Smooth muscle cell (in vitro differentiated cells): ENCODE measurements around the gene KLHL6. TPM values are rescaled to one million over a fixed set of nuclear protein-coding genes. Genes with fewer than 3 reads are reported as not detected.
"Not testable (repeated sequence)": the region's sequence is repeated elsewhere in the genome, so short reads cannot be mapped to it uniquely, and the experiment has no call there.

Experiments used
- DNase-seq: peaks from one replicate; lab custom pipeline; 2025; ENCODE audit not compliant: unreplicated experiment; lab: John Stamatoyannopoulos, UW
- H2AFZ ChIP-seq: fragments of 200-600 bp; sonication (generic); 2 replicates; pipeline ENCODE4 v1.6.0; 2016; ENCODE audit warnings: antibody characterized with exemption, low read depth, mild to moderate bottlenecking
- H3F3A ChIP-seq: fragments of 200-600 bp; sonication (generic); 2 replicates; pipeline ENCODE4 v1.6.0; 2017; ENCODE audit warnings: antibody characterized with exemption, low read depth
- H3K27ac ChIP-seq: fragments of 200-600 bp; sonication (generic); 2 replicates; pipeline ENCODE4 v1.5.1; 2016; ENCODE audit warnings: low read depth, mild to moderate bottlenecking
- H3K27me3 ChIP-seq: fragments of 200-600 bp; sonication (generic); 2 replicates; pipeline ENCODE4 v1.6.1; 2016; ENCODE audit warnings: low read depth, mild to moderate bottlenecking
- H3K36me3 ChIP-seq: fragments of 200-600 bp; sonication (generic); 2 replicates; pipeline ENCODE4 v1.5.1; 2016; ENCODE audit warnings: low read depth
- H3K4me1 ChIP-seq: fragments of 200-600 bp; sonication (generic); 2 replicates; pipeline ENCODE4 v1.5.1; 2016; ENCODE audit warnings: low read depth
- H3K4me2 ChIP-seq: fragments of 200-600 bp; sonication (generic); 2 replicates; pipeline ENCODE4 v1.6.0; 2016; ENCODE audit warnings: mild to moderate bottlenecking
- H3K4me3 ChIP-seq: fragments of 200-600 bp; sonication (generic); 2 replicates; pipeline ENCODE4 v1.5.1; 2016; ENCODE audit warnings: mild to moderate bottlenecking
- H3K79me2 ChIP-seq: fragments of 200-600 bp; sonication (generic); 2 replicates; pipeline ENCODE4 v1.6.0; 2016; ENCODE audit warnings: low read depth, mild to moderate bottlenecking
- H3K9ac ChIP-seq: fragments of 200-600 bp; sonication (generic); 2 replicates; pipeline ENCODE4 v1.6.0; 2016; ENCODE audit warnings: low read depth
- H3K9me3 ChIP-seq: fragments of 200-600 bp; sonication (generic); replicated peaks from 2 replicates; pipeline ENCODE4 v1.5.1; 2016; ENCODE audit warnings: low read depth
- H4K20me1 ChIP-seq: fragments of 200-600 bp; sonication (generic); 2 replicates; pipeline ENCODE4 v1.6.0; 2016; ENCODE audit warnings: low read depth
- WGBS: methylation state at CpG from one replicate; pipeline ENCODE4 v1.1.7; 2016; ENCODE audit warnings: low lambda C conversion rate; 5-methylcytosine and 5-hydroxymethylcytosine counted together
- polyA plus RNA-seq: library from polyadenylated mRNA; unstranded; fragments of >200 nt; fragmentation: Nextera tagmentation; extraction: Ambion mirVana; gene quantifications from 2 replicates; pipeline ENCODE4 v1.2.1, GENCODE V29; 2016
- total RNA-seq: library from RNA; depleted of rRNA; stranded (reverse); fragments of >200 nt; gene quantifications from 2 replicates; pipeline ENCODE4 v1.2.3, GENCODE V29; 2014
- TF ChIP-seq, protein P1 (sequence below): fragments of 200-600 bp; sonication (generic); IDR thresholded peaks from 2 replicates; pipeline ENCODE4 v1.5.1; 2017; ENCODE audit warnings: borderline replicate concordance, mild to moderate bottlenecking, antibody characterized with exemption; ENCODE audit not compliant: insufficient read depth, poor library complexity, severe bottlenecking

Gene KLHL6
- total and polyA plus RNA-seq, 2 experiments from 2014 or later = 0.22 TPM; not detected in 1

DNA sequence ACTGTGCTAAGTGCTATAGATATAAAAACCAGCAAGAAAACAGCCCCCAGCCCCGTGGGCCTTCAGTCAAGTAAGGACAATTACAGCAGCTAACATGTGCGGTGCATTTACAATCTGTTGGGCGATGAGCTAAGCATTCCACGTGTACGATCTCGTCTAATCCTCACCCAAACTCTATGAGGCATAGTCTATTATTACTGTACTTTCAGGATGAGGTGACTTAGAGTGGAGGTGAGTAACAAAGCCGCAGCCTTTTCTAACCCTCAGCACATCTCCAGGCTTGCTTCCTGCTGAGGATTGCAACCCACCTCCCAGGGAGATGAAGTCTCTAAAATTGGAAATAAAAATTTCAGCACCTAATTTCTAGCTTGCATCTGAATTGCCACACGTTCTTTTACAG, 73.9 kb downstream of the KLHL6 start:
- no peak overlapping the region for H3K4me2 ChIP-seq
- no peak for DNase-seq
- peak overlapping the region; percentile 22 for H3K27ac ChIP-seq
- no peaks in the 10 kb centered on the region for H3K36me3 ChIP-seq
- no peak overlapping the region for H3K9ac ChIP-seq
- 70% methylated on average over 8 of the region's 8 CpGs for WGBS
- no peaks in the 10 kb centered on the region for H3F3A ChIP-seq
- H3K4me1 ChIP-seq = peaks cover 12% of the 10 kb centered on the region
- TF ChIP-seq, protein P1, sequence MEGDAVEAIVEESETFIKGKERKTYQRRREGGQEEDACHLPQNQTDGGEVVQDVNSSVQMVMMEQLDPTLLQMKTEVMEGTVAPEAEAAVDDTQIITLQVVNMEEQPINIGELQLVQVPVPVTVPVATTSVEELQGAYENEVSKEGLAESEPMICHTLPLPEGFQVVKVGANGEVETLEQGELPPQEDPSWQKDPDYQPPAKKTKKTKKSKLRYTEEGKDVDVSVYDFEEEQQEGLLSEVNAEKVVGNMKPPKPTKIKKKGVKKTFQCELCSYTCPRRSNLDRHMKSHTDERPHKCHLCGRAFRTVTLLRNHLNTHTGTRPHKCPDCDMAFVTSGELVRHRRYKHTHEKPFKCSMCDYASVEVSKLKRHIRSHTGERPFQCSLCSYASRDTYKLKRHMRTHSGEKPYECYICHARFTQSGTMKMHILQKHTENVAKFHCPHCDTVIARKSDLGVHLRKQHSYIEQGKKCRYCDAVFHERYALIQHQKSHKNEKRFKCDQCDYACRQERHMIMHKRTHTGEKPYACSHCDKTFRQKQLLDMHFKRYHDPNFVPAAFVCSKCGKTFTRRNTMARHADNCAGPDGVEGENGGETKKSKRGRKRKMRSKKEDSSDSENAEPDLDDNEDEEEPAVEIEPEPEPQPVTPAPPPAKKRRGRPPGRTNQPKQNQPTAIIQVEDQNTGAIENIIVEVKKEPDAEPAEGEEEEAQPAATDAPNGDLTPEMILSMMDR = no peak
- H3K9me3 ChIP-seq = no peaks in the 10 kb centered on the region
- no peaks in the 10 kb centered on the region for H3K27me3 ChIP-seq
- no peaks in the 10 kb centered on the region for H4K20me1 ChIP-seq
- H3K4me3 ChIP-seq = no peak overlapping the region
- H2AFZ ChIP-seq = no peak overlapping the region
- H3K79me2 ChIP-seq = no peaks in the 10 kb centered on the region

DNA sequence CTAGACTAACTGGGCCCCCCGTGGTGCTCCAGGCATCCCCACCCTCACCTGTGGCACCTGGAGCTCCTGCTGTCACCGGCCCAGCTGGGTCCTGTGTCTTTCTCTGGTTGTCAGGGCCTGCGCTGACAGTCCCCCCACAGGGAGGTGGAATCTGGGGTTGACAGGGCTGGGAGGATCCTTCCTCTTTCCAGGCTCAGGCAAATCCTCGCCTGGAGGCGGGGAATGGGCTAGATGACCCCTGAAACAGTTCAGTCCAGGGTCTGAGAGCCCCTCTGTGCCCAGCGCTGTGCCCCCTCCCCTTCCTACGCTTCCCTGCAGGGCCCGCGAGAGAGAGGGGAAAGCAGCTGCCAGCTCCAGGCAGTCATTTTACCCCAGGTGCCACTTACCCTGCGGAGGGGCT, 77.0 kb downstream of the KLHL6 start:
- Histone ChIP-seq H3K27me3 (no peaks in the 10 kb centered on the region), H3F3A (no peaks in the 10 kb centered on the region), H3K36me3 (no peaks in the 10 kb centered on the region), H3K79me2 (no peaks in the 10 kb centered on the region), H3K9ac (no peak overlapping the region), H3K4me2 (no peak overlapping the region), H3K27ac (no peak overlapping the region), H3K4me1 (peaks cover 9% of the 10 kb centered on the region), H3K4me3 (no peak overlapping the region), H4K20me1 (no peaks in the 10 kb centered on the region), H2AFZ (no peak overlapping the region), H3K9me3 (no peaks in the 10 kb centered on the region)
- WGBS = 93% methylated on average over 10 of the region's 10 CpGs
- no peak for DNase-seq
- TF ChIP-seq, protein P1 = no peak

DNA sequence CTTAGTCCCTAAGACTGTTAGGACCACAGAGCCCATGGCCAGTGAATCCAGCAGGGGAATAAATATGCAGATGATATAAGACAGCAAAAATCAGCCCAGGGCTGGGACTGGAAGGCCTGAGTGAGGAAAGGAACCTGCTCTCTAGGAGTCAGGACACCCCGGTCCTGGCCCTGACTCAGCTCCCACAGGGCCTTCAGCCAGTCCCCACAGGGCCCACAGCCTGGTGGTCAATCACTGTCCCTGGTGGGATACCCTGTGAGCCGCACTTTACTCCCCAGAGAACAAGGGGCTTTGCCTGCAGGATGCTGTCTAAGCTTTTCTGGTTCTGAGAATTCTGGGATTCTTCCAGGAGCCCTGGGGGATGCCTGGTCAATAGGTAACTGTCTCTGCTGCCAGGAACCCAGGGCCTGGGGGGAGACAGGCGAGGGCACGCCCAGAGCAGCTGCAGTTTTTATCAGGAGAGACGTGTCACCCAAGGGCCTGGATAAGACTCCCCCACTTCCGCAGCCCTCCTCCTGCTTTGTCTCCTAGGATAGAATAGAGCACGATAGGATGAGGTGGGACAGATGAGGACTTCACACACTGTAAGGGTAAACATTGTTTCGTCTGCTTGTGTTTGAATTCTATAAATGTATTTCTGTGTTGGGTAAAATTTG, 77.6 kb downstream of the KLHL6 start:
- no peaks in the 10 kb centered on the region for H3K27me3 ChIP-seq
- H3K9me3 ChIP-seq = no peaks in the 10 kb centered on the region
- no peak for DNase-seq
- H3K27ac ChIP-seq = no peak overlapping the region
- no peak overlapping the region for H2AFZ ChIP-seq
- H3K4me2 ChIP-seq = no peak overlapping the region
- no peaks in the 10 kb centered on the region for H4K20me1 ChIP-seq
- H3F3A ChIP-seq = no peaks in the 10 kb centered on the region
- H3K4me3 ChIP-seq = no peak overlapping the region
- TF ChIP-seq, protein P1 = no peak
- H3K36me3 ChIP-seq = no peaks in the 10 kb centered on the region
- peaks cover 9% of the 10 kb centered on the region for H3K4me1 ChIP-seq
- no peaks in the 10 kb centered on the region for H3K79me2 ChIP-seq
- 84% methylated on average over 8 of the region's 8 CpGs for WGBS
- H3K9ac ChIP-seq = no peak overlapping the region

DNA sequence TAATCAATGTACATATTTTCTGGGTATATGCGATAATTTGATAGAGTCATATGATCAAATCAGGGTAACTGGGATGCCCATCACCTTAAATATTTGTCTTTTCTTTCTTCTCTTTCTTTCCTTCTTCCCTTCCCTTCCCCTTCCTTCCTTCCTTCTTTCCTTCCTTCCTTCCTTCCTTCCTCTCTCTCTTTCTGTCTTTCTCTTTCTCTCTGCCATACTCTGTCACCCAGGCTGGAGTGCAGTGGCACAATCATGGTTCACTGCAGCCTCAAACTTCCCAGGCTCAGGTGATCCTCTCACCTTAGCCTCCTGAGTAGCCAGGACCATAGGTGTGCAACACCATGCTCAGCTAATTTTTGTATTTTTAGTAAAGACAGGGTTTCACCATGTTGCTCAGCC, 79.7 kb downstream of the KLHL6 start:
- not testable (repeated sequence) for H3K4me3 ChIP-seq, H3K27me3 ChIP-seq, H3K4me1 ChIP-seq, H3K79me2 ChIP-seq, H3K9ac ChIP-seq, H3K36me3 ChIP-seq, H4K20me1 ChIP-seq, H2AFZ ChIP-seq, H3K9me3 ChIP-seq, DNase-seq, H3F3A ChIP-seq, H3K4me2 ChIP-seq, H3K27ac ChIP-seq
- WGBS = 96% methylated on average over 1 of the region's 1 CpG
